GM23338 (cell line): ENCODE measurements around the gene CYP1A2. TPM values are rescaled to one million over a fixed set of nuclear protein-coding genes. Genes with fewer than 3 reads are reported as not detected.

ENCODE experiments used
- ATAC-seq: fragments of 200-7000 bp; cut with Tn5 transposase; 3 replicates; pipeline ENCODE4 v1.9.1; 2020
- DNase-seq: peaks from one replicate; pipeline ENCODE4 v3.0.0-alpha.2; 2015; ENCODE audit warnings: low spot score
- H2AFZ ChIP-seq: fragments of 200-600 bp; sonication (generic); 2 replicates; pipeline ENCODE4 v1.8.0; 2016; ENCODE audit warnings: antibody characterized with exemption, mild to moderate bottlenecking, moderate library complexity
- H3F3A ChIP-seq: fragments of 200-600 bp; sonication (generic); replicated peaks from 2 replicates; pipeline ENCODE4 v1.8.0; 2017; ENCODE audit warnings: antibody characterized with exemption, mixed run types, low read depth
- H3K27ac ChIP-seq: fragments of 200-600 bp; sonication (generic); 2 replicates; pipeline ENCODE4 v1.6.1; 2016; ENCODE audit warnings: low read depth
- H3K27me3 ChIP-seq: fragments of 200-600 bp; sonication (generic); 2 replicates; pipeline ENCODE4 v1.8.0; 2016; ENCODE audit warnings: mild to moderate bottlenecking, mixed run types, moderate library complexity; ENCODE audit not compliant: insufficient read depth
- H3K36me3 ChIP-seq: fragments of 200-600 bp; sonication (generic); 2 replicates; pipeline ENCODE4 v1.8.0; 2016; ENCODE audit warnings: mild to moderate bottlenecking; ENCODE audit not compliant: insufficient read depth
- H3K4me1 ChIP-seq: fragments of 200-600 bp; sonication (generic); 2 replicates; pipeline ENCODE4 v1.8.0; 2016; ENCODE audit warnings: mild to moderate bottlenecking, moderate library complexity; ENCODE audit not compliant: insufficient read depth
- H3K4me2 ChIP-seq: fragments of 200-600 bp; sonication (generic); 2 replicates; pipeline ENCODE4 v1.7.1; 2017; ENCODE audit warnings: mixed run types
- H3K4me3 ChIP-seq: fragments of 200-600 bp; sonication (generic); 2 replicates; pipeline ENCODE4 v1.6.1; 2016; ENCODE audit warnings: mixed run types
- H3K79me2 ChIP-seq: fragments of 200-600 bp; sonication (generic); replicated peaks from 2 replicates; pipeline ENCODE4 v1.8.0; 2017; ENCODE audit warnings: mild to moderate bottlenecking; ENCODE audit not compliant: insufficient read depth
- H3K9me2 ChIP-seq: fragments of 200-600 bp; sonication (generic); 2 replicates; pipeline ENCODE4 v1.8.0; 2017; ENCODE audit not compliant: insufficient read depth
- H4K20me1 ChIP-seq: fragments of 200-600 bp; sonication (generic); replicated peaks from 2 replicates; pipeline ENCODE4 v1.8.0; 2017; ENCODE audit warnings: mild to moderate bottlenecking; ENCODE audit not compliant: insufficient read depth
- H3K27ac Mint-ChIP-seq: 2 replicates; pipeline ENCODE4 v1.8.0; 2020; ENCODE audit warnings: inconsistent platforms, mild to moderate bottlenecking, moderate library complexity, mixed read lengths
- H3K27me3 Mint-ChIP-seq: 3 replicates; pipeline ENCODE4 v1.8.0; 2022; ENCODE audit warnings: low read depth, mild to moderate bottlenecking, moderate library complexity, mixed read lengths, inconsistent platforms; ENCODE audit not compliant: insufficient read depth, poor library complexity
- H3K36me3 Mint-ChIP-seq: 3 replicates; pipeline ENCODE4 v1.8.0; 2021; ENCODE audit warnings: low read depth, mild to moderate bottlenecking, inconsistent platforms, moderate library complexity, mixed read lengths
- H3K4me1 Mint-ChIP-seq: 3 replicates; pipeline ENCODE4 v1.8.0; 2020; ENCODE audit warnings: mild to moderate bottlenecking, inconsistent platforms, mixed read lengths
- H3K4me3 Mint-ChIP-seq: 3 replicates; pipeline ENCODE4 v1.8.0; 2021; ENCODE audit warnings: moderate library complexity, mild to moderate bottlenecking, inconsistent platforms, mixed read lengths
- H3K9me3 Mint-ChIP-seq: 3 replicates; pipeline ENCODE4 v1.8.0; 2020; ENCODE audit warnings: moderate library complexity, mild to moderate bottlenecking, inconsistent platforms, mixed read lengths
- CREB1 ChIP-seq: fragments of 250-450 bp; sonication (Bioruptor Pico); IDR thresholded peaks from 2 replicates; pipeline ENCODE4 v1.5.0; 2020; ENCODE audit warnings: low read depth, mild to moderate bottlenecking, moderate library complexity
- EZH2 ChIP-seq: fragments of 200-600 bp; sonication (generic); IDR thresholded peaks from one replicate; pipeline ENCODE4 v1.8.0; 2017; ENCODE audit warnings: antibody characterized with exemption, mild to moderate bottlenecking, low read depth; ENCODE audit not compliant: unreplicated experiment
- EZH2phosphoT487 ChIP-seq: fragments of 200-600 bp; sonication (generic); IDR thresholded peaks from one replicate; pipeline ENCODE4 v1.8.1; 2018; ENCODE audit warnings: antibody characterized with exemption; ENCODE audit not compliant: unreplicated experiment
- NANOG ChIP-seq: IDR thresholded peaks from 2 replicates; pipeline ENCODE4 v1.6.1; 2016; ENCODE audit warnings: antibody characterized with exemption, borderline replicate concordance
- POLR2AphosphoS5 ChIP-seq: IDR thresholded peaks from 2 replicates; pipeline ENCODE4 v1.6.1; 2016; ENCODE audit warnings: antibody characterized with exemption, low read depth
- STAT1 ChIP-seq: IDR thresholded peaks from one replicate; pipeline ENCODE4 v1.6.1; 2016; ENCODE audit warnings: antibody characterized with exemption; ENCODE audit not compliant: unreplicated experiment
- ZNF114 ChIP-seq: fragments of 250-450 bp; sonication (Bioruptor Pico); IDR thresholded peaks from 2 replicates; pipeline ENCODE4 v1.5.0; 2020; ENCODE audit warnings: mild to moderate bottlenecking, moderate library complexity
- ZNF331 ChIP-seq: fragments of 250-450 bp; sonication (Bioruptor Pico); IDR thresholded peaks from 2 replicates; pipeline ENCODE4 v1.5.0; 2020; ENCODE audit warnings: low read depth, mild to moderate bottlenecking, moderate library complexity
- polyA plus RNA-seq: library from polyadenylated mRNA; unstranded; fragments of >200 nt; fragmentation: Nextera tagmentation; extraction: Ambion mirVana; gene quantifications from 2 replicates; pipeline ENCODE4 v1.2.1, GENCODE V29; 2016
- total RNA-seq: library from RNA; depleted of rRNA; stranded (reverse); fragments of >200 nt; shearing (Covaris generic); gene quantifications from 2 replicates; pipeline ENCODE4 v1.2.3, GENCODE V29; 2014
- TF ChIP-seq, protein P1 (sequence below), 2 experiments: fragments of 200-600 bp in 1 of 2; sonication (generic) in 1 of 2; conservative IDR thresholded peaks; 2 replicates each; pipeline versions ENCODE4 v1.5.1 to v1.6.1; 2016 to 2017; ENCODE audit warnings: antibody characterized with exemption in 2 of 2, low read depth in 2 of 2, mild to moderate bottlenecking in 2 of 2, moderate library complexity in 1 of 2
- TF ChIP-seq, protein P2 (sequence below): fragments of 250-450 bp; sonication (Bioruptor Pico); IDR thresholded peaks from 2 replicates; pipeline ENCODE4 v1.5.0; 2020; ENCODE audit warnings: mild to moderate bottlenecking, moderate library complexity

CYP1A2 gene
- total and polyA plus RNA-seq, 2 experiments from 2014 or later = not detected

DNA sequence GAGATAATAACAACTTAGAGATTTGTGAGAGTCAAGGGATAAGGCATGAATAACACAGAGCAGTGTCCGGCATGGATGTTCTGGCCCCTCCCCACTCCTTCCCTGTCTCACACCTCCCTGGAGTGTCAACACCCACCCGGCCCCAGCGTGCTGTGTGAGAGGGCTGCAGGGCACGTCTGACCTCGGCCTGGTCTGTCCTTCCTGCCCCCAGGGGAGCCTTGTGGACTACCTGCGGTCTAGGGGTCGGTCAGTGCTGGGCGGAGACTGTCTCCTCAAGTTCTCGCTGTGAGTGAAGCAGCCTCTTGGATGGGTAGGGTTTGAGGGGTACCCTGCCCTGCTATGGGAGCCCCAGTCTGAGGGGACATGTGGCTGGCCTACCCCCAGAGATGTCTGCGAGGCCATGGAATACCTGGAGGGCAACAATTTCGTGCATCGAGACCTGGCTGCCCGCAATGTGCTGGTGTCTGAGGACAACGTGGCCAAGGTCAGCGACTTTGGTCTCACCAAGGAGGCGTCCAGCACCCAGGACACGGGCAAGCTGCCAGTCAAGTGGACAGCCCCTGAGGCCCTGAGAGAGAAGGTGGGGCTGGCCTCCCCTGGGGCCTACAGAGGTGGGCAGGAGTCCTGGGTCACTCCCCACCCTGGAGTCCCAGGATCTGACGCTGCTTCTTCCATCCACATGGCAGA lies 52.8 kb downstream of the CYP1A2 start:
- H3K9me2 ChIP-seq = no peaks in the 10 kb centered on the region
- no peak overlapping the region for H2AFZ ChIP-seq
- DNase-seq = no peak
- no peaks in the 10 kb centered on the region for H3K27me3 ChIP-seq
- H3K27me3 Mint-ChIP-seq = peaks cover 2% of the 10 kb centered on the region
- ATAC-seq = no peak
- H3K27ac Mint-ChIP-seq = no peak overlapping the region
- H3K9me3 Mint-ChIP-seq = no peaks in the 10 kb centered on the region
- no peak overlapping the region for H3K4me3 Mint-ChIP-seq
- no peak for TF ChIP-seq POLR2AphosphoS5
- no peak for TF ChIP-seq EZH2
- TF ChIP-seq NANOG = no peak
- TF ChIP-seq, protein P1, sequence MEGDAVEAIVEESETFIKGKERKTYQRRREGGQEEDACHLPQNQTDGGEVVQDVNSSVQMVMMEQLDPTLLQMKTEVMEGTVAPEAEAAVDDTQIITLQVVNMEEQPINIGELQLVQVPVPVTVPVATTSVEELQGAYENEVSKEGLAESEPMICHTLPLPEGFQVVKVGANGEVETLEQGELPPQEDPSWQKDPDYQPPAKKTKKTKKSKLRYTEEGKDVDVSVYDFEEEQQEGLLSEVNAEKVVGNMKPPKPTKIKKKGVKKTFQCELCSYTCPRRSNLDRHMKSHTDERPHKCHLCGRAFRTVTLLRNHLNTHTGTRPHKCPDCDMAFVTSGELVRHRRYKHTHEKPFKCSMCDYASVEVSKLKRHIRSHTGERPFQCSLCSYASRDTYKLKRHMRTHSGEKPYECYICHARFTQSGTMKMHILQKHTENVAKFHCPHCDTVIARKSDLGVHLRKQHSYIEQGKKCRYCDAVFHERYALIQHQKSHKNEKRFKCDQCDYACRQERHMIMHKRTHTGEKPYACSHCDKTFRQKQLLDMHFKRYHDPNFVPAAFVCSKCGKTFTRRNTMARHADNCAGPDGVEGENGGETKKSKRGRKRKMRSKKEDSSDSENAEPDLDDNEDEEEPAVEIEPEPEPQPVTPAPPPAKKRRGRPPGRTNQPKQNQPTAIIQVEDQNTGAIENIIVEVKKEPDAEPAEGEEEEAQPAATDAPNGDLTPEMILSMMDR (conservative IDR thresholded peaks at IDR 0.05; ENCODE audit: low read depth in 2 of 2) = no peak
- no peak for TF ChIP-seq ZNF331 (CRISPR knock-in tag)
- no peaks in the 10 kb centered on the region; the same call in 1 of the 2 replicates for H3K36me3 ChIP-seq
- H3K4me1 Mint-ChIP-seq = peaks cover 6% of the 10 kb centered on the region
- H3K79me2 ChIP-seq = no peaks in the 10 kb centered on the region
- H3K4me2 ChIP-seq = no peak overlapping the region
- H3K4me1 ChIP-seq = peaks cover 3% of the 10 kb centered on the region; the same call in 1 of the 2 replicates
- peaks cover 19% of the 10 kb centered on the region for H3K36me3 Mint-ChIP-seq
- H3F3A ChIP-seq = no peaks in the 10 kb centered on the region
- H3K4me3 ChIP-seq = no peak overlapping the region
- H3K27ac ChIP-seq = no peak overlapping the region
- H4K20me1 ChIP-seq = peaks cover 4% of the 10 kb centered on the region; the same call in 1 of the 2 replicates

DNA sequence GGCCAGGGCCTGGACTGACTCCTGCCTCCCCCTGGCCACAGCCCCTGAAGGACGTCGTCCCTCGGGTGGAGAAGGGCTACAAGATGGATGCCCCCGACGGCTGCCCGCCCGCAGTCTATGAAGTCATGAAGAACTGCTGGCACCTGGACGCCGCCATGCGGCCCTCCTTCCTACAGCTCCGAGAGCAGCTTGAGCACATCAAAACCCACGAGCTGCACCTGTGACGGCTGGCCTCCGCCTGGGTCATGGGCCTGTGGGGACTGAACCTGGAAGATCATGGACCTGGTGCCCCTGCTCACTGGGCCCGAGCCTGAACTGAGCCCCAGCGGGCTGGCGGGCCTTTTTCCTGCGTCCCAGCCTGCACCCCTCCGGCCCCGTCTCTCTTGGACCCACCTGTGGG lies 53.6 kb downstream of the CYP1A2 start:
- no peak overlapping the region for H2AFZ ChIP-seq
- peaks cover 19% of the 10 kb centered on the region for H3K36me3 Mint-ChIP-seq
- H3K9me2 ChIP-seq = no peaks in the 10 kb centered on the region
- no peak overlapping the region for H3K4me3 Mint-ChIP-seq
- H3K27me3 ChIP-seq = no peaks in the 10 kb centered on the region
- no peak overlapping the region for H3K4me2 ChIP-seq
- no peak for ATAC-seq
- no peaks in the 10 kb centered on the region for H3K79me2 ChIP-seq
- peaks cover 2% of the 10 kb centered on the region for H3K27me3 Mint-ChIP-seq
- H3K27ac ChIP-seq = no peak overlapping the region
- no peaks in the 10 kb centered on the region; the same call in 1 of the 2 replicates for H3K36me3 ChIP-seq
- H4K20me1 ChIP-seq = peaks cover 3% of the 10 kb centered on the region; the same call in 1 of the 2 replicates
- H3K4me3 ChIP-seq = no peak overlapping the region
- H3K4me1 ChIP-seq = peaks cover 3% of the 10 kb centered on the region; the same call in 1 of the 2 replicates
- peaks cover 6% of the 10 kb centered on the region for H3K4me1 Mint-ChIP-seq
- no peaks in the 10 kb centered on the region for H3K9me3 Mint-ChIP-seq
- DNase-seq = no peak
- H3F3A ChIP-seq = no peaks in the 10 kb centered on the region
- no peak overlapping the region for H3K27ac Mint-ChIP-seq
- TF ChIP-seq ZNF114 (CRISPR knock-in tag) (no peak), POLR2AphosphoS5 (no peak), CREB1 (CRISPR knock-in tag) (no peak), EZH2 (no peak), EZH2phosphoT487 (no peak), NANOG (no peak), STAT1 (no peak)
- TF ChIP-seq, protein P1 (conservative IDR thresholded peaks at IDR 0.05; ENCODE audit: low read depth in 2 of 2) = no peak
- TF ChIP-seq, protein P2, sequence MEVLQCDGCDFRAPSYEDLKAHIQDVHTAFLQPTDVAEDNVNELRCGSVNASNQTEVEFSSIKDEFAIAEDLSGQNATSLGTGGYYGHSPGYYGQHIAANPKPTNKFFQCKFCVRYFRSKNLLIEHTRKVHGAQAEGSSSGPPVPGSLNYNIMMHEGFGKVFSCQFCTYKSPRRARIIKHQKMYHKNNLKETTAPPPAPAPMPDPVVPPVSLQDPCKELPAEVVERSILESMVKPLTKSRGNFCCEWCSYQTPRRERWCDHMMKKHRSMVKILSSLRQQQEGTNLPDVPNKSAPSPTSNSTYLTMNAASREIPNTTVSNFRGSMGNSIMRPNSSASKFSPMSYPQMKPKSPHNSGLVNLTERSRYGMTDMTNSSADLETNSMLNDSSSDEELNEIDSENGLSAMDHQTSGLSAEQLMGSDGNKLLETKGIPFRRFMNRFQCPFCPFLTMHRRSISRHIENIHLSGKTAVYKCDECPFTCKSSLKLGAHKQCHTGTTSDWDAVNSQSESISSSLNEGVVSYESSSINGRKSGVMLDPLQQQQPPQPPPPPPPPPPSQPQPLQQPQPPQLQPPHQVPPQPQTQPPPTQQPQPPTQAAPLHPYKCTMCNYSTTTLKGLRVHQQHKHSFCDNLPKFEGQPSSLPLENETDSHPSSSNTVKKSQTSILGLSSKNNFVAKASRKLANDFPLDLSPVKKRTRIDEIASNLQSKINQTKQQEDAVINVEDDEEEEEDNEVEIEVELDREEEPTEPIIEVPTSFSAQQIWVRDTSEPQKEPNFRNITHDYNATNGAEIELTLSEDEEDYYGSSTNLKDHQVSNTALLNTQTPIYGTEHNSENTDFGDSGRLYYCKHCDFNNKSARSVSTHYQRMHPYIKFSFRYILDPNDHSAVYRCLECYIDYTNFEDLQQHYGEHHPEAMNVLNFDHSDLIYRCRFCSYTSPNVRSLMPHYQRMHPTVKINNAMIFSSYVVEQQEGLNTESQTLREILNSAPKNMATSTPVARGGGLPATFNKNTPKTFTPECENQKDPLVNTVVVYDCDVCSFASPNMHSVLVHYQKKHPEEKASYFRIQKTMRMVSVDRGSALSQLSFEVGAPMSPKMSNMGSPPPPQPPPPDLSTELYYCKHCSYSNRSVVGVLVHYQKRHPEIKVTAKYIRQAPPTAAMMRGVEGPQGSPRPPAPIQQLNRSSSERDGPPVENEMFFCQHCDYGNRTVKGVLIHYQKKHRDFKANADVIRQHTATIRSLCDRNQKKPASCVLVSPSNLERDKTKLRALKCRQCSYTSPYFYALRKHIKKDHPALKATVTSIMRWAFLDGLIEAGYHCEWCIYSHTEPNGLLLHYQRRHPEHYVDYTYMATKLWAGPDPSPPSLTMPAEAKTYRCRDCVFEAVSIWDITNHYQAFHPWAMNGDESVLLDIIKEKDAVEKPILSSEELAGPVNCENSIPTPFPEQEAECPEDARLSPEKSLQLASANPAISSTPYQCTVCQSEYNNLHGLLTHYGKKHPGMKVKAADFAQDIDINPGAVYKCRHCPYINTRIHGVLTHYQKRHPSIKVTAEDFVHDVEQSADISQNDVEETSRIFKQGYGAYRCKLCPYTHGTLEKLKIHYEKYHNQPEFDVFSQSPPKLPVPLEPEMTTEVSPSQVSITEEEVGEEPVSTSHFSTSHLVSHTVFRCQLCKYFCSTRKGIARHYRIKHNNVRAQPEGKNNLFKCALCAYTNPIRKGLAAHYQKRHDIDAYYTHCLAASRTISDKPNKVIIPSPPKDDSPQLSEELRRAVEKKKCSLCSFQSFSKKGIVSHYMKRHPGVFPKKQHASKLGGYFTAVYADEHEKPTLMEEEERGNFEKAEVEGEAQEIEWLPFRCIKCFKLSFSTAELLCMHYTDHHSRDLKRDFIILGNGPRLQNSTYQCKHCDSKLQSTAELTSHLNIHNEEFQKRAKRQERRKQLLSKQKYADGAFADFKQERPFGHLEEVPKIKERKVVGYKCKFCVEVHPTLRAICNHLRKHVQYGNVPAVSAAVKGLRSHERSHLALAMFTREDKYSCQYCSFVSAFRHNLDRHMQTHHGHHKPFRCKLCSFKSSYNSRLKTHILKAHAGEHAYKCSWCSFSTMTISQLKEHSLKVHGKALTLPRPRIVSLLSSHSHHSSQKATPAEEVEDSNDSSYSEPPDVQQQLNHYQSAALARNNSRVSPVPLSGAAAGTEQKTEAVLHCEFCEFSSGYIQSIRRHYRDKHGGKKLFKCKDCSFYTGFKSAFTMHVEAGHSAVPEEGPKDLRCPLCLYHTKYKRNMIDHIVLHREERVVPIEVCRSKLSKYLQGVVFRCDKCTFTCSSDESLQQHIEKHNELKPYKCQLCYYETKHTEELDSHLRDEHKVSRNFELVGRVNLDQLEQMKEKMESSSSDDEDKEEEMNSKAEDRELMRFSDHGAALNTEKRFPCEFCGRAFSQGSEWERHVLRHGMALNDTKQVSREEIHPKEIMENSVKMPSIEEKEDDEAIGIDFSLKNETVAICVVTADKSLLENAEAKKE (CRISPR knock-in tag) = no peak
